H1 (cell line): ENCODE results near the gene SNRPN. TPM values are rescaled to one million over a fixed set of nuclear protein-coding genes. Genes with fewer than 3 reads are reported as not detected.

Experiments
- polyA plus RNA-seq, 7 experiments: library from polyadenylated mRNA; depleted of rRNA in 3 of 7; stranded (reverse) in 5 of 7; unstranded in 2 of 7; fragments of >200 nt in 5 of 7; fragments of 200-250 nt in 2 of 7; gene quantifications; 1 replicate in 5 of 7; 2 replicates in 1 of 7; 4 replicates in 1 of 7; pipeline versions ENCODE4 v1.2.1 to v1.2.3, GENCODE V29; 2011 to 2013; ENCODE audit warnings: missing spikeins in 2 of 7, mixed read lengths in 2 of 7
- small RNA-seq: library from polyadenylated mRNA; stranded (forward); fragments of <200 nt; extraction: miRNeasy Mini kit (QIAGEN cat#:217004); gene quantifications from one replicate; pipeline ENCODE3, GENCODE V24; 2013; ENCODE audit not compliant: insufficient read depth
- total RNA-seq: library from RNA; stranded (reverse); fragmentation: NEBNext Ultra II Directional; extraction: Animal tissue kit (Norgen Biotek cat#: 25700); gene quantifications from 2 replicates; pipeline ENCODE4 v1.2.1, GENCODE V29; 2021

Gene SNRPN
- total and polyA plus RNA-seq, 2 of the 8 experiments (the other 6 are each of a cell fraction or from before 2014, with no cell fraction given): 905 to 1,396 TPM

Small RNA genes within 50 kb of the gene (small RNA-seq; reads per million reads assigned to genes)
- gene AC090602.1 (not detected), gene AC124312.4 (2.4 reads per million, percentile 26 among the genes with 10 or more reads in this experiment), gene AC124312.5 (3.4 reads per million, percentile 45 among the genes with 10 or more reads in this experiment)

Other genes starting within 250 kb of the SNRPN start
- gene SNURF, start within 50 bp of the SNRPN start, total RNA-seq: 76.5 and 94.5 TPM in 2 replicates
- 6.2 and 9.9 TPM in 2 replicates for gene SNURF, start within 50 bp of the SNRPN start, polyA plus RNA-seq (2011; rRNA removed)